Stimulated activated CD4-positive, alpha-beta T cell treated with anti-CD3 and anti-CD28 coated beads, Interleukin-4, amount 100 ng/mL, for 48 hours (primary cell): Measurements from ENCODE around the gene KIF16B.

Experiments used
- DNase-seq, 2 donors: peaks; one replicate each; pipeline ENCODE4 v3.0.0-alpha.2; 2020; ENCODE audit warnings: low read depth in 2 of 2

KIF16B gene

GRCh38 chr20:16400234-16400633 lies 173.0 kb downstream of the KIF16B start:
- DNase-seq, result no peak

- no peak for DNase-seq
These were observed 173.4 kb downstream of the KIF16B start for GRCh38 chr20:16399801-16400200.

- DNase-seq, result no peak
These were observed 176.2 kb downstream of the KIF16B start for GRCh38 chr20:16397086-16397485.

GRCh38 chr20:16395366-16395765 lies 177.9 kb downstream of the KIF16B start:
- no peak for DNase-seq

GRCh38 chr20:16394784-16395183 lies 178.5 kb downstream of the KIF16B start:
- DNase-seq, result no peak

GRCh38 chr20:16393836-16394235 lies 179.4 kb downstream of the KIF16B start:
- DNase-seq, result no peak

GRCh38 chr20:16393297-16393696 lies 180.0 kb downstream of the KIF16B start:
- DNase-seq, result no peak

- no peak for DNase-seq
These were observed 180.9 kb downstream of the KIF16B start for GRCh38 chr20:16392346-16392745.

GRCh38 chr20:16390991-16391390 lies 182.3 kb downstream of the KIF16B start:
- no peak for DNase-seq

- no peak for DNase-seq
These were observed 184.5 kb downstream of the KIF16B start for GRCh38 chr20:16388731-16389130.

GRCh38 chr20:16387666-16388065 lies 185.6 kb downstream of the KIF16B start:
- DNase-seq, result no peak

GRCh38 chr20:16385891-16386290 lies 187.4 kb downstream of the KIF16B start:
- no peak for DNase-seq

GRCh38 chr20:16385462-16385861 lies 187.8 kb downstream of the KIF16B start:
- no peak for DNase-seq

GRCh38 chr20:16381444-16381843 lies 191.8 kb downstream of the KIF16B start:
- no peak for DNase-seq

- DNase-seq, result no peak
These were observed 194.4 kb downstream of the KIF16B start for GRCh38 chr20:16378712-16379370.

GRCh38 chr20:16378122-16378521 lies 195.1 kb downstream of the KIF16B start:
- DNase-seq, result no peak

GRCh38 chr20:16369441-16369840 lies 203.8 kb downstream of the KIF16B start:
- DNase-seq, result no peak

- no peak for DNase-seq
These were observed 204.5 kb downstream of the KIF16B start for GRCh38 chr20:16368645-16369292.

GRCh38 chr20:16367948-16368560 lies 205.2 kb downstream of the KIF16B start:
- no peak for DNase-seq

GRCh38 chr20:16366529-16366928 lies 206.7 kb downstream of the KIF16B start:
- no peak for DNase-seq

- no peak for DNase-seq
These were observed 208.9 kb downstream of the KIF16B start for GRCh38 chr20:16364320-16364687.

- DNase-seq, result no peak
These were observed 209.5 kb downstream of the KIF16B start for GRCh38 chr20:16363506-16364319.
